MM.1S (cell line): ENCODE results near the gene DPH3.

Experiments
- DNase-seq: peaks from one replicate; pipeline ENCODE4 v3.0.0-alpha.2; 2015
- H2AFZ ChIP-seq: fragments of 300-600 bp; sonication (generic); 2 replicates; pipeline ENCODE4 v1.6.0; 2016; ENCODE audit warnings: antibody characterized with exemption, low read length
- H3F3A ChIP-seq: fragments of 300-600 bp; sonication (generic); 2 replicates; pipeline ENCODE4 v1.6.1; 2016; ENCODE audit warnings: mild to moderate bottlenecking, antibody characterized with exemption, low read length, moderate library complexity, mixed read lengths; ENCODE audit not compliant: insufficient read depth
- H3K27ac ChIP-seq: fragments of 300-600 bp; sonication (generic); 2 replicates; pipeline ENCODE4 v1.5.1; 2016; ENCODE audit warnings: mild to moderate bottlenecking, low read length
- H3K27me3 ChIP-seq: fragments of 300-600 bp; sonication (generic); replicated peaks from 2 replicates; pipeline ENCODE4 v1.6.0; 2016; ENCODE audit warnings: low read length; ENCODE audit not compliant: insufficient read depth
- H3K36me3 ChIP-seq: fragments of 300-600 bp; sonication (generic); replicated peaks from 2 replicates; pipeline ENCODE4 v1.6.1; 2016; ENCODE audit warnings: mild to moderate bottlenecking, low read length, mixed read lengths; ENCODE audit not compliant: insufficient read depth
- H3K4me1 ChIP-seq: fragments of 300-600 bp; sonication (generic); 2 replicates; pipeline ENCODE4 v1.6.1; 2016; ENCODE audit warnings: low read length, mixed read lengths
- H3K4me2 ChIP-seq: fragments of 300-600 bp; sonication (generic); 2 replicates; pipeline ENCODE4 v1.6.0; 2016; ENCODE audit warnings: low read depth, low read length
- H3K4me3 ChIP-seq: fragments of 300-600 bp; sonication (generic); 2 replicates; pipeline ENCODE4 v1.5.1; 2016; ENCODE audit warnings: low read length, mixed read lengths
- H3K79me2 ChIP-seq: fragments of 300-600 bp; sonication (generic); 2 replicates; pipeline ENCODE4 v1.6.1; 2016; ENCODE audit warnings: mixed run types, low read length, mixed read lengths
- H3K9ac ChIP-seq: fragments of 300-600 bp; sonication (generic); 2 replicates; pipeline ENCODE4 v1.6.1; 2016; ENCODE audit warnings: low read length, mixed read lengths
- H3K9me2 ChIP-seq: fragments of 300-600 bp; sonication (generic); replicated peaks from 2 replicates; pipeline ENCODE4 v1.6.1; 2016; ENCODE audit warnings: mild to moderate bottlenecking, low read length, mixed read lengths; ENCODE audit not compliant: insufficient read depth
- H3K9me3 ChIP-seq: fragments of 300-600 bp; sonication (generic); replicated peaks from 2 replicates; pipeline ENCODE4 v1.6.1; 2016; ENCODE audit warnings: mild to moderate bottlenecking, low read length, mixed read lengths; ENCODE audit not compliant: insufficient read depth
- H4K20me1 ChIP-seq: fragments of 300-600 bp; sonication (generic); 2 replicates; pipeline ENCODE4 v1.6.1; 2016; ENCODE audit warnings: mild to moderate bottlenecking, low read length, moderate library complexity, mixed read lengths; ENCODE audit not compliant: insufficient read depth
- CTCF ChIP-seq: fragments of 300-600 bp; sonication (generic); IDR thresholded peaks from 2 replicates; pipeline ENCODE4 v1.5.1; 2016; ENCODE audit warnings: antibody characterized with exemption, low read length, mixed read lengths
- EZH2 ChIP-seq: fragments of 300-600 bp; sonication (generic); optimal IDR thresholded peaks from 2 replicates; pipeline ENCODE3; 2017; ENCODE audit warnings: low read depth, mild to moderate bottlenecking, antibody characterized with exemption, low read length, mixed read lengths
- EZH2phosphoT487 ChIP-seq: fragments of 300-600 bp; sonication (generic); IDR thresholded peaks from 2 replicates; pipeline ENCODE4 v1.6.1; 2018; ENCODE audit warnings: antibody characterized with exemption, low read length

The DPH3 gene

GRCh38 chr3:16309558-16309957 lies 44.8 kb upstream of the DPH3 start:
- Histone ChIP-seq H3F3A (no peaks in the 10 kb centered on the region), H3K4me1 (0 out of 2 replicates have a peak, but pooled peaks cover 3% of the 10 kb centered on the region), H3K36me3 (peaks cover 4% of the 10 kb centered on the region; the same call in 1 of the 2 replicates), H4K20me1 (no peaks in the 10 kb centered on the region), H3K27me3 (no peaks in the 10 kb centered on the region), H3K4me3 (no peak overlapping the region), H2AFZ (no peak overlapping the region), H3K79me2 (peaks cover 19% of the 10 kb centered on the region; the same call in 1 of the 2 replicates), H3K9ac (no peak overlapping the region), H3K9me2 (no peaks in the 10 kb centered on the region), H3K4me2 (no peak overlapping the region), H3K27ac (no peak overlapping the region), H3K9me3 (no peaks in the 10 kb centered on the region)
- TF ChIP-seq CTCF: no peak
- TF ChIP-seq EZH2phosphoT487: no peak
- no peak for TF ChIP-seq EZH2
- DNase-seq: peak; percentile 24

GRCh38 chr3:16308727-16309126 lies 44.0 kb upstream of the DPH3 start:
- peaks cover 4% of the 10 kb centered on the region; the same call in 1 of the 2 replicates for H3K36me3 ChIP-seq
- H3K4me1 ChIP-seq: 0 out of 2 replicates have a peak, but pooled peaks cover 3% of the 10 kb centered on the region
- H3K4me3 ChIP-seq: no peak overlapping the region
- H4K20me1 ChIP-seq: no peaks in the 10 kb centered on the region
- no peak overlapping the region for H2AFZ ChIP-seq
- TF ChIP-seq EZH2phosphoT487 (no peak), CTCF (no peak), EZH2 (no peak)
- H3K27ac ChIP-seq: no peak overlapping the region
- H3K27me3 ChIP-seq: no peaks in the 10 kb centered on the region
- no peak overlapping the region for H3K4me2 ChIP-seq
- H3F3A ChIP-seq: no peaks in the 10 kb centered on the region
- H3K9ac ChIP-seq: no peak overlapping the region
- peaks cover 19% of the 10 kb centered on the region; the same call in 1 of the 2 replicates for H3K79me2 ChIP-seq
- no peak for DNase-seq
- H3K9me3 ChIP-seq: no peaks in the 10 kb centered on the region
- no peaks in the 10 kb centered on the region for H3K9me2 ChIP-seq

- Histone ChIP-seq H3F3A (no peaks in the 10 kb centered on the region), H2AFZ (no peak overlapping the region), H3K27ac (no peak overlapping the region), H3K9ac (no peak overlapping the region), H3K27me3 (no peaks in the 10 kb centered on the region), H3K4me1 (0 out of 2 replicates have a peak, but pooled peaks cover 3% of the 10 kb centered on the region), H3K9me3 (no peaks in the 10 kb centered on the region), H3K36me3 (peaks cover 4% of the 10 kb centered on the region; the same call in 1 of the 2 replicates), H3K9me2 (no peaks in the 10 kb centered on the region), H3K4me2 (no peak overlapping the region), H3K79me2 (peaks cover 19% of the 10 kb centered on the region; the same call in 1 of the 2 replicates), H4K20me1 (no peaks in the 10 kb centered on the region), H3K4me3 (no peak overlapping the region)
- no peak for DNase-seq
- TF ChIP-seq EZH2 (no peak), CTCF (no peak), EZH2phosphoT487 (no peak)
Observed at GRCh38 chr3:16307832-16308531, 43.2 kb upstream of the DPH3 start.
